ENCODE results near the gene ATP5F1A.

Gene ATP5F1A

GRCh38 chr18:46042571-46043123 lies 55.4 kb downstream of the ATP5F1A start:
- DNase-seq, result no peak

GRCh38 chr18:46040747-46041104 lies 57.4 kb downstream of the ATP5F1A start:
- no peak for DNase-seq

GRCh38 chr18:46040033-46040746 lies 57.9 kb downstream of the ATP5F1A start:
- no peak for DNase-seq

DNA sequence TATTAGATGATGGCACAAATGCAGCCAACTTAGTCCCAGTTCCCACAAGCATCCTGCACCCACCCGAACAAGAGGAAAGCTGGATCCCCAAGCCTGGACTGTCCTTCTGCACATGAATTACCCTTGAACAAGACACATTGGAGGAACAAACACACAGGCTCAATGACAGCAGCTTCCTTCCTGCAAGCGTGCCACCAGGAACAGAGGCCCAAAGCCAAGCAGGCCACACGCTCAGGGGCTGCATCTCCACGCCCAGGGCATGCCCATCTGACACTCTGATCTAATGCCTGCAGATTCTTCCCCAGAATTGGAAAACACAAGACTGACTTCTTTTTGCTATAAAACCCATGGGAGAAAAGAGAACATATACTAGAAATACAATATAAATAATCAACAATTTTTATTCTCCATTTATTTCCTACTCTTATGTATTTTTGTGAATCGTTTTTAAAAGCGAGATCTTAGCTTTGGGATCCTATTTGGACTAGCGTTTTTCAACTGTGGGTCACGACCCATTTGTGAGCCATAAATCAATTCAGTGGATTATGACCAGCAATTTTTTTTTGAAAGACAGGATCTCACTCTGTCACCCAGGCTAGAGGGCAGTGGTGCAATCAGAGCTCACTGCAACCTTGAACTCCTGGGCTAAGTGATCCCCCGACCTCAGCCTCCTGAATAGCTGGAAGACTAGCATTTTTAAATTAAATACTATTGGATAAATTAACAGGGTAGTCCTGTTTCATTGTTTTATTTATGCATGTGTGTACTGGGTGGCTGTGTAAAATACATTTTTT lies 60.4 kb downstream of the ATP5F1A start:
- no peak for DNase-seq

GRCh38 chr18:46035696-46036680 lies 62.1 kb downstream of the ATP5F1A start:
- DNase-seq, result no peak

DNA sequence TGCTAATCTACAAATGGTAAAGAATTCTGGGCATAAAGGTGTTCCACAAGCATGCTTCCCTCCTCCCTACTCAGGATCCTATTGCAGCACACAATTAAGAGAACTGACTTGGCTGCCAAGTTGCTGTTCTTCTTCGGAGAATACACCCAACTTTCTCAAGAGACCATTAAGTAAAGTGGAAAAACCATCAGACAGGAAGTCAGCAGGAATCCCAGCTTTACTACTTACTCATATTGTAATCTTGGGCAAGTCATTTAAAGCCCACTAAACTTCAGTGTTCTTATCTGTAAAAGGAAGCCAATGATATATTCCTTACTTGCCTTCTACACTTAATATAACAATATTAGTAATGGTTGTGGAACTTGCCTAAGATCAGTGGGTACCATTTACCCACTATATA lies 63.9 kb downstream of the ATP5F1A start:
- DNase-seq, result no peak

- no peak for DNase-seq
Measured at GRCh38 chr18:46031741-46032140, 66.4 kb downstream of the ATP5F1A start.
